ENCODE measurements around the gene TRIM63. TPM values are rescaled to one million over a fixed set of nuclear protein-coding genes. Genes with fewer than 3 reads are reported as not detected.
"Not testable (repeated sequence)": the region's sequence is repeated elsewhere in the genome, so short reads cannot be mapped to it uniquely, and the experiment has no call there.

TRIM63 gene
- total RNA-seq (2014; rRNA removed; shearing (Covaris generic)) = 0.07 TPM in 1 of 2 replicates, not detected in the other

GRCh38 chr1:26067432-26067911 lies at the start of gene TRIM63:
TSS of gene TRIM63 (minus strand) at chr1:26067630. CDS start at chr1:26067494, 136 bp downstream.
- no peak for DNase-seq (ENCODE audit: low read depth)

- DNase-seq (ENCODE audit: low read depth) = no peak
Measured at GRCh38 chr1:26114165-26114927, 46.9 kb upstream of the TRIM63 start.

GRCh38 chr1:26112407-26112775 lies 45.0 kb upstream of the TRIM63 start:
- no peak for DNase-seq (ENCODE audit: low read depth)

GRCh38 chr1:26111530-26112406 lies 44.3 kb upstream of the TRIM63 start, which contains the start of gene PDIK1L:
TSS of gene PDIK1L (plus strand) at chr1:26111824. CDS start at chr1:26114309, 2,485 bp downstream.
- DNase-seq (ENCODE audit: low read depth) = peak; percentile 94

GRCh38 chr1:26110731-26111529 lies 43.5 kb upstream of the TRIM63 start:
- peak; percentile 70 for DNase-seq (ENCODE audit: low read depth)

GRCh38 chr1:26109229-26110164 lies 42.1 kb upstream of the TRIM63 start:
- peak; percentile 48 for DNase-seq (ENCODE audit: low read depth)

- DNase-seq (ENCODE audit: low read depth) = not testable (repeated sequence)
Measured at GRCh38 chr1:26105226-26105548, 37.8 kb upstream of the TRIM63 start.

- no peak for DNase-seq (ENCODE audit: low read depth)
Measured at GRCh38 chr1:26102526-26102925, 35.1 kb upstream of the TRIM63 start.

GRCh38 chr1:26102119-26102518 lies 34.7 kb upstream of the TRIM63 start:
- DNase-seq (ENCODE audit: low read depth) = no peak

- not testable (repeated sequence) for DNase-seq (ENCODE audit: low read depth)
Measured at GRCh38 chr1:26100204-26100603, 32.8 kb upstream of the TRIM63 start.

GRCh38 chr1:26099780-26100179 lies 32.4 kb upstream of the TRIM63 start:
- DNase-seq (ENCODE audit: low read depth) = no peak

GRCh38 chr1:26098602-26099001 lies 31.2 kb upstream of the TRIM63 start:
- DNase-seq (ENCODE audit: low read depth) = no peak

GRCh38 chr1:26097696-26098095 lies 30.3 kb upstream of the TRIM63 start:
- peak; percentile 94 for DNase-seq (ENCODE audit: low read depth)

GRCh38 chr1:26096471-26096870 lies 29.0 kb upstream of the TRIM63 start:
- no peak for DNase-seq (ENCODE audit: low read depth)

GRCh38 chr1:26094677-26095383 lies 27.4 kb upstream of the TRIM63 start:
- peak; percentile 85 for DNase-seq (ENCODE audit: low read depth)

GRCh38 chr1:26094076-26094669 lies 26.7 kb upstream of the TRIM63 start:
- DNase-seq (ENCODE audit: low read depth) = peak; percentile 53

GRCh38 chr1:26093569-26093968 lies 26.1 kb upstream of the TRIM63 start:
- DNase-seq (ENCODE audit: low read depth) = not testable (repeated sequence)

GRCh38 chr1:26092422-26092821 lies 25.0 kb upstream of the TRIM63 start:
- no peak for DNase-seq (ENCODE audit: low read depth)

GRCh38 chr1:26090893-26091292 lies 23.5 kb upstream of the TRIM63 start:
- DNase-seq (ENCODE audit: low read depth) = no peak

- no peak for DNase-seq (ENCODE audit: low read depth)
Measured at GRCh38 chr1:26089125-26089524, 21.7 kb upstream of the TRIM63 start.

All from M059J (cell line).